Measurements from ENCODE around the gene FLT1.

DNA sequence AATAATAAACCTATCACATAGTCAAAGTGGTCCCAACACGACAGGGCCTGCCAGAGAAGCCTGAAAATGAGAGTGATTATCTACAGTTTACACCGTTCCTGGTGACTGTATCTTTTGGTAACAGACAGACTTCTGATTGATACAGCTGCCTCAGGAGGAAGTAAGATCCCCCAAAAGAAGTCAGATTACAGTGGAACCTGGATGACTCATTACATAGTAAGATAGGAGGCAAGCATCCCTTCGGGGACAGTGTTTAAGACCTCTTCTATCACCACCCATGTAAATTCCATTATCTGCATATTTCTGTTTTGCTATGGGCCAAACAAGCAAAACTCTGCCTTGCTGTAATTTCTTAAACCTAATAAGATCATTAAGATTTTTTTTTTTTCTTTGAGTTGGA, 44.0 kb upstream of the FLT1 start:
- no peak for TF ChIP-seq ZNF202 (tag by site-specific recombination; IDR thresholded peaks at IDR 0.05; ENCODE audit: borderline replicate concordance)
- no peak for TF ChIP-seq ZNF292 (tag by site-specific recombination; IDR thresholded peaks at IDR 0.05; ENCODE audit: borderline replicate concordance, low read depth)
- TF ChIP-seq, protein P1, sequence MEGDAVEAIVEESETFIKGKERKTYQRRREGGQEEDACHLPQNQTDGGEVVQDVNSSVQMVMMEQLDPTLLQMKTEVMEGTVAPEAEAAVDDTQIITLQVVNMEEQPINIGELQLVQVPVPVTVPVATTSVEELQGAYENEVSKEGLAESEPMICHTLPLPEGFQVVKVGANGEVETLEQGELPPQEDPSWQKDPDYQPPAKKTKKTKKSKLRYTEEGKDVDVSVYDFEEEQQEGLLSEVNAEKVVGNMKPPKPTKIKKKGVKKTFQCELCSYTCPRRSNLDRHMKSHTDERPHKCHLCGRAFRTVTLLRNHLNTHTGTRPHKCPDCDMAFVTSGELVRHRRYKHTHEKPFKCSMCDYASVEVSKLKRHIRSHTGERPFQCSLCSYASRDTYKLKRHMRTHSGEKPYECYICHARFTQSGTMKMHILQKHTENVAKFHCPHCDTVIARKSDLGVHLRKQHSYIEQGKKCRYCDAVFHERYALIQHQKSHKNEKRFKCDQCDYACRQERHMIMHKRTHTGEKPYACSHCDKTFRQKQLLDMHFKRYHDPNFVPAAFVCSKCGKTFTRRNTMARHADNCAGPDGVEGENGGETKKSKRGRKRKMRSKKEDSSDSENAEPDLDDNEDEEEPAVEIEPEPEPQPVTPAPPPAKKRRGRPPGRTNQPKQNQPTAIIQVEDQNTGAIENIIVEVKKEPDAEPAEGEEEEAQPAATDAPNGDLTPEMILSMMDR (tag by site-specific recombination; IDR thresholded peaks at IDR 0.05), result no peak
- TF ChIP-seq, protein P2, sequence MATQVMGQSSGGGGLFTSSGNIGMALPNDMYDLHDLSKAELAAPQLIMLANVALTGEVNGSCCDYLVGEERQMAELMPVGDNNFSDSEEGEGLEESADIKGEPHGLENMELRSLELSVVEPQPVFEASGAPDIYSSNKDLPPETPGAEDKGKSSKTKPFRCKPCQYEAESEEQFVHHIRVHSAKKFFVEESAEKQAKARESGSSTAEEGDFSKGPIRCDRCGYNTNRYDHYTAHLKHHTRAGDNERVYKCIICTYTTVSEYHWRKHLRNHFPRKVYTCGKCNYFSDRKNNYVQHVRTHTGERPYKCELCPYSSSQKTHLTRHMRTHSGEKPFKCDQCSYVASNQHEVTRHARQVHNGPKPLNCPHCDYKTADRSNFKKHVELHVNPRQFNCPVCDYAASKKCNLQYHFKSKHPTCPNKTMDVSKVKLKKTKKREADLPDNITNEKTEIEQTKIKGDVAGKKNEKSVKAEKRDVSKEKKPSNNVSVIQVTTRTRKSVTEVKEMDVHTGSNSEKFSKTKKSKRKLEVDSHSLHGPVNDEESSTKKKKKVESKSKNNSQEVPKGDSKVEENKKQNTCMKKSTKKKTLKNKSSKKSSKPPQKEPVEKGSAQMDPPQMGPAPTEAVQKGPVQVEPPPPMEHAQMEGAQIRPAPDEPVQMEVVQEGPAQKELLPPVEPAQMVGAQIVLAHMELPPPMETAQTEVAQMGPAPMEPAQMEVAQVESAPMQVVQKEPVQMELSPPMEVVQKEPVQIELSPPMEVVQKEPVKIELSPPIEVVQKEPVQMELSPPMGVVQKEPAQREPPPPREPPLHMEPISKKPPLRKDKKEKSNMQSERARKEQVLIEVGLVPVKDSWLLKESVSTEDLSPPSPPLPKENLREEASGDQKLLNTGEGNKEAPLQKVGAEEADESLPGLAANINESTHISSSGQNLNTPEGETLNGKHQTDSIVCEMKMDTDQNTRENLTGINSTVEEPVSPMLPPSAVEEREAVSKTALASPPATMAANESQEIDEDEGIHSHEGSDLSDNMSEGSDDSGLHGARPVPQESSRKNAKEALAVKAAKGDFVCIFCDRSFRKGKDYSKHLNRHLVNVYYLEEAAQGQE (tag by site-specific recombination; IDR thresholded peaks at IDR 0.05), result no peak
- no peak for TF ChIP-seq ZNF24 (tag by site-specific recombination; IDR thresholded peaks at IDR 0.05)
- no peak for TF ChIP-seq ZNF174 (tag by site-specific recombination; IDR thresholded peaks at IDR 0.05)
- TF ChIP-seq ZNF785 (tag by site-specific recombination; IDR thresholded peaks at IDR 0.05), result no peak
